ENCODE data around the gene SARS2. TPM values are rescaled to one million over a fixed set of nuclear protein-coding genes. Genes with fewer than 3 reads are reported as not detected.
A peak's percentile ranks its signal among the peaks of the same experiment; 100 is the strongest.
"Not testable (repeated sequence)": the region's sequence is repeated elsewhere in the genome, so short reads cannot be mapped to it uniquely, and the experiment has no call there.

SARS2 gene
- total RNA-seq, 2 experiments from 2014 or later = 33.4 to 37.9 TPM

DNA sequence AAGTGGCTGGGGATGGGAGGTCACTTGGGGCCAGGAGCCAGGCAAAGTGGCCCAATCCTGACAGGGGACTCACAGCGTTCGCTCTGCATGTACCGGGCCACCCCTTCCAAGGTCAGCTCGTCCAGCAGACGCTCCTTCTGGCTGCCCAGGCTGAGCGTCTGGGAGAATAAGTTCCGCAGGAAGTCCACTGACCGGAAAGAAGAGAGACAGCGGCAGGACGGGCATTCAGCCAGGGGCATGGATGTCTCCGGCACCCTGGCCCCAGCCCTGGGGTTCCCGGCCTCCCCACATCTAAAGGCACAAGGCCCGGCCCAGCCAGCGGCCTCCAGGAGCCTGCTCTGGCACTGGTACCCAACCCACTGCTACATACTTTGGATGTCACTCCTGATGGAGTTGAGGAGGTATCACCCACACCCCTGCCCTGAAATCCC lies 37.2 kb downstream of the SARS2 start:
- Mint-ChIP-seq H3K36me3 (ENCODE audit: low read depth) (peaks cover 5% of the 10 kb centered on the region), H3K4me3 (no peak overlapping the region), H3K9me3 (no peaks in the 10 kb centered on the region), H3K27ac (peak overlapping the region; percentile 5), H3K27me3 (no peaks in the 10 kb centered on the region), H3K4me1 (peaks cover 10% of the 10 kb centered on the region)
- no peak for DNase-seq
- CTCF ChIA-PET = interaction anchor here (0.8 to 1.1 kb wide), 3 partner anchors 12 to 37 kb away, joined by 3 to 5 read pairs (median 3); partner anchors contain the start of genes MRPS12 and SARS2
- POLR2A ChIA-PET = no interaction called here

DNA sequence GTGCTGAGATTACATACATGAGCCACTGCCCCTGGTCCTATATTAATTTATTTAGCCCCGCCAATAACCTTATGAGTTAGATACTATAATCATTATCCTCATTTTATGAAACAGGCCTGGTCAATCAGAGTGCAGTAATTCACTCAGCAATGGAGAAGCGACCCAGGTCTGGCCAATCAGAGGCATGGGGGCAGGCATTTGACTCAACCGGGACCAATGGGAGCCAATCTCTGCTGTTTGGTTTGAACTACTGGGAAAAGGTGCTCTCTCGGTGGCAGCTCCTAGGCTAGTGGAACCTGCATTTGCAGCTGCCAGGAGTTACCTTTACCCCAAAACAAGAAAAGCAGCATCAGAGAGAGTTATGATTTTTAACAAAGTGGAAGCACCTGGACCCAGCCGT lies 37.7 kb downstream of the SARS2 start:
- Mint-ChIP-seq H3K4me3 (no peak overlapping the region), H3K36me3 (ENCODE audit: low read depth) (peaks cover 6% of the 10 kb centered on the region), H3K27me3 (no peaks in the 10 kb centered on the region), H3K4me1 (peaks cover 5% of the 10 kb centered on the region), H3K27ac (no peak overlapping the region), H3K9me3 (no peaks in the 10 kb centered on the region)
- POLR2A ChIA-PET = no interaction called here
- DNase-seq = no peak
- CTCF ChIA-PET = interaction anchor here (1.1 kb wide), 2 partner anchors 11 to 37 kb away, joined by 3 read pairs; partner anchors contain the start of genes MRPS12 and SARS2

- H3K4me1 Mint-ChIP-seq = peaks cover 1% of the 10 kb centered on the region
- CTCF ChIA-PET = interaction anchor here (0.6 to 0.8 kb wide), 2 partner anchors 16 to 22 kb away, joined by 4 to 5 read pairs; no protein-coding TSS in a partner anchor
- H3K27ac Mint-ChIP-seq = no peak overlapping the region
- POLR2A ChIA-PET = no interaction called here
- H3K27me3 Mint-ChIP-seq = no peaks in the 10 kb centered on the region
- no peak overlapping the region for H3K4me3 Mint-ChIP-seq
- no peaks in the 10 kb centered on the region for H3K9me3 Mint-ChIP-seq
- peaks cover 6% of the 10 kb centered on the region for H3K36me3 Mint-ChIP-seq (ENCODE audit: low read depth)
- DNase-seq = no peak
Measured at GRCh38 chr19:38891771-38892170, 38.8 kb downstream of the SARS2 start.

- Mint-ChIP-seq H3K36me3 (ENCODE audit: low read depth) (peaks cover 6% of the 10 kb centered on the region), H3K27ac (no peak overlapping the region), H3K4me1 (peaks cover 1% of the 10 kb centered on the region), H3K27me3 (no peaks in the 10 kb centered on the region), H3K9me3 (no peaks in the 10 kb centered on the region), H3K4me3 (no peak overlapping the region)
- CTCF ChIA-PET = interaction anchor here (0.6 to 1.6 kb wide), 2 partner anchors 11 to 12 kb away, joined by 3 to 7 read pairs; partner anchors contain the start of gene RINL
- DNase-seq = no peak
- POLR2A ChIA-PET = no interaction called here
Measured at GRCh38 chr19:38890686-38891085, 39.9 kb downstream of the SARS2 start.

- CTCF ChIA-PET = interaction anchor here (1.6 kb wide), 1 partner anchor 11 kb away, joined by 7 read pairs; the partner anchor contains the start of gene RINL
- no peak overlapping the region for H3K27ac Mint-ChIP-seq
- H3K4me1 Mint-ChIP-seq = peaks cover 1% of the 10 kb centered on the region
- H3K9me3 Mint-ChIP-seq = no peaks in the 10 kb centered on the region
- POLR2A ChIA-PET = interaction anchor here (0.6 kb wide), 1 partner anchor 14 kb away, joined by 3 read pairs; no protein-coding TSS in a partner anchor
- no peak for DNase-seq
- no peak overlapping the region for H3K4me3 Mint-ChIP-seq
- H3K27me3 Mint-ChIP-seq = no peaks in the 10 kb centered on the region
- H3K36me3 Mint-ChIP-seq (ENCODE audit: low read depth) = peaks cover 6% of the 10 kb centered on the region
Measured at GRCh38 chr19:38889803-38890202, 40.8 kb downstream of the SARS2 start.

DNA sequence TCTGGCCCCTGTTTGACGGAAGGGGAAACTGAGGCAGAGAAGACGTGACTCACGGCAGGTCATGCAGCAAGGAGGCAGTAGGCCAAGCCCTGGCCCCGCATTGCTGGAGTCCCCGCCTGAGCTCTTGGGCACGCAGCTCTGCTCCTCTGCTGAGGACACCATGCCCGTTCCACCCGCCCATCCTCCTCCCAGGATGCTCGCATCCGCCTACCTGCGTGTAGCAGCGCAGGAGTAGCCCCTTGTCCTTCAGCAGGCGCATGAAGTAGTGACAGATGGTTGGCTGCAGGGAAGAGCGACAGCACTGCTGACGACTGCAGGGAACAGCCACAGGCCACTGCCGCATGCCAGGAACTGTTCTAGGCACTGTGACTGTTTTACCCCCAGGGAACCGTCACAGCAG lies 41.7 kb downstream of the SARS2 start:
- DNase-seq = no peak
- H3K27ac Mint-ChIP-seq = no peak overlapping the region
- ChIA-PET POLR2A (no interaction called here), CTCF (interaction anchor here (1.4 to 1.6 kb wide), 2 partner anchors 26 to 40 kb away, joined by 3 to 4 read pairs; no protein-coding TSS in a partner anchor)
- no peak overlapping the region for H3K4me3 Mint-ChIP-seq
- H3K36me3 Mint-ChIP-seq (ENCODE audit: low read depth) = peaks cover 6% of the 10 kb centered on the region
- no peaks in the 10 kb centered on the region for H3K9me3 Mint-ChIP-seq
- H3K4me1 Mint-ChIP-seq = peaks cover 1% of the 10 kb centered on the region
- no peaks in the 10 kb centered on the region for H3K27me3 Mint-ChIP-seq

DNA sequence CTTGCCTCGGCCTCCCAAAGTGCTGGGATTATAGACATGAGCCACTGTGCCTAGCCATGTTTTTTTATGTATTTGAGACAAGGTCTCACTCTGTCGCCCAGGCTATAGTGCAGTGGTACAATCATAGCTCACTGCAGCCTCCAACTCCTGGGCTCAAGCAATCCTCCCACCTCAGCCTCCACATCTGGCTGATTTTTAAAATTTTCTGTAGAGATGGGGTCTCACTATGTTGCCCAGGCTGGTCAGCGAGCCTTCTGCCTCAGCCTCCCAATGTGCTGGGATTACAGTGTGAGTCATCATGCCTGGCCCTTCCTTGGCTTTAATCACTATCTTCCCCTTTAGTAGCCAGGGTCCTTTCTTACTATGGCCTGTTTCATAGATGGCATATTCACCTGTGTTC lies 45.9 kb downstream of the SARS2 start:
- H3K27ac Mint-ChIP-seq, H3K9me3 Mint-ChIP-seq, POLR2A ChIA-PET, H3K27me3 Mint-ChIP-seq, DNase-seq, H3K4me3 Mint-ChIP-seq, H3K4me1 Mint-ChIP-seq: not testable (repeated sequence)
- CTCF ChIA-PET = interaction anchor here (0.9 kb wide), 1 partner anchor 115 kb away, joined by 3 read pairs; no protein-coding TSS in a partner anchor
- peaks cover 13% of the 10 kb centered on the region for H3K36me3 Mint-ChIP-seq (ENCODE audit: low read depth)

DNA sequence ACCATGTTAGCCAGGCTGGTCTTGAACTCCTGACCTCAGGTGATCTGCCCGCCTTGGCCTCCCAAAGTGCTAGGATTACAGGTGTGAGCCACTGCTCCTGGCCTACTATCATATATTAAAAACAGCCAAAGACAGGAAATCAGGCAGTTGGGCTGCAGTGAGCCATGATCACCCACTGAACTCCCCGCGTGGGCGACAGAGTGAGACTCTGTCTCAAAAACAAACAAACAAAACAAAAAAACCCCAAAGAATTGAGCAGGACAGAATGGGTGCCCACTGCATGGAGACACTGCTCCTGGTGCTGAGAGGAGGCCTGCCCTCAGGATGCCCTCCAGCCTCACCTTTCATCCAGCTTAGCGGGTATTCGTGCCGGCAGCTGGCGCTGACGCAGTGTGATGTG lies 47.3 kb downstream of the SARS2 start:
- Mint-ChIP-seq H3K36me3 (ENCODE audit: low read depth) (peaks cover 10% of the 10 kb centered on the region), H3K27me3 (no peaks in the 10 kb centered on the region), H3K9me3 (no peaks in the 10 kb centered on the region), H3K4me3 (no peak overlapping the region), H3K27ac (no peak overlapping the region), H3K4me1 (peaks cover 16% of the 10 kb centered on the region)
- ChIA-PET CTCF (interaction anchor here (0.7 to 0.8 kb wide), 2 partner anchors 16 to 18 kb away, joined by 3 read pairs; partner anchors contain the start of genes NFKBIB and SIRT2), POLR2A (no interaction called here)
- DNase-seq = no peak

DNA sequence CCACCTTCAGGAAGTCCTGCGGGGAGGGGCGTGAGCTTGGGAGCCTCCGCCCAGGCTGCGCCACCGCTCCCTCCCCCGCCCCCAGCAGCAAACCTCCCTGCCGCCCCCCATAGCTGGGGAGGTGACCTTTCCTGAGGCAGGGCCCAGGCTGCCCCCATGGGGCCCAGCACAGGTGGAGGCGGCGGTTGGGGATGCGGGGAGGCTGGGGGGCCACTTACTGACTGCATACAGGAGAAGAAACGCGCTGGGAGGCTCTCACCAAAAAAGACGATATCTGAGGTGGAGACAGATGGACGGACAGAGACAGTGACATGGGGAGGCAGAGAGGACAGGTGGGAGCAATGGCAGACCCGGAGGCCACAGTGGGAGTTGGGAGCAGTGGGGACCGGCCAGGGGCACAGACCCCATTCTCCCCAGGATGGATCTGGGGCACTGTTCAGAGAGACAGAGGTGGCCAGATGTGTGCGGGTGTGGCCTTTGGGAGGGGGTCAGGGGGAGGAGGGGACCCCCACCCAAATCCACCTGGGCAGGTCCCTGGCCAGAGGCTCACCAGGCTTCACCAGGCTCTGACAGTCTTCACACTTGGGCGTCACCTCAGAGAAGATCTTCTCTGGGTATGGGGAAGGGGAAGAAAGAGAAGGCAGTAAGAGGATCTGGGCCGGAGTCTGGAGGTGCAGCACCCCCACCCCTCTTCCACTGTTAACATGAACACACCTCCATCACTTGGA lies 49.5 kb downstream of the SARS2 start:
- no peak overlapping the region for H3K4me3 Mint-ChIP-seq
- peaks cover 15% of the 10 kb centered on the region for H3K36me3 Mint-ChIP-seq (ENCODE audit: low read depth)
- POLR2A ChIA-PET = no interaction called here
- DNase-seq = no peak
- no peaks in the 10 kb centered on the region for H3K9me3 Mint-ChIP-seq
- peak overlapping the region; percentile 75 for H3K27ac Mint-ChIP-seq
- CTCF ChIA-PET = interaction anchor here (0.6 to 6.0 kb wide), 4 partner anchors 11 to 386 kb away, joined by 3 to 28 read pairs (median 3); no protein-coding TSS in a partner anchor
- H3K4me1 Mint-ChIP-seq = peaks cover 35% of the 10 kb centered on the region
- no peaks in the 10 kb centered on the region for H3K27me3 Mint-ChIP-seq

GRCh38 chr19:38880076-38880881 lies 50.3 kb downstream of the SARS2 start:
- CTCF ChIA-PET = interaction anchor here (0.6 to 6.0 kb wide), 6 partner anchors 7 to 478 kb away, joined by 3 to 30 read pairs (median 5); partner anchors contain the start of gene FAM98C
- H3K4me3 Mint-ChIP-seq = peak overlapping the region; percentile 32
- H3K4me1 Mint-ChIP-seq = peaks cover 38% of the 10 kb centered on the region
- no peaks in the 10 kb centered on the region for H3K27me3 Mint-ChIP-seq
- no peaks in the 10 kb centered on the region for H3K9me3 Mint-ChIP-seq
- peaks cover 16% of the 10 kb centered on the region for H3K36me3 Mint-ChIP-seq (ENCODE audit: low read depth)
- DNase-seq = no peak
- H3K27ac Mint-ChIP-seq = peak overlapping the region; percentile 85
- POLR2A ChIA-PET = no interaction called here

DNA sequence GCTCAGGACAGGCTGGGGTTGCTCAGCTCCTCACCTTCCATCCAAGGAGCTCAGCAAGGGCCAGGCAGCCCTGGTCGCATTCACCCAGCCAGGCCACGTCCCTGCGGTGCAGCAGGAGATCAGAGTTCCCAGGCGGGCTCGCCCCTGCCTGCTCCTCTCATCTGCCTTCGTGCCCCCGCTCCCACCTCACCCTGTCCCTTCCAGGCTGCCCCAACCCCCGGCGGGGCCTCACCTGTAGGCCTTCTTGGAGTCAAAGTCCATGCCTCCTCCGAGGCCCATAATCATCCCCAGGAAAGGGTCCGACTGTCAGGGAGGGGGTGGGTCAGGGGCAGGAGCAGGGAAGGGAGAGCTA lies 51.2 kb downstream of the SARS2 start:
- Mint-ChIP-seq H3K27me3 (no peaks in the 10 kb centered on the region), H3K4me3 (peak overlapping the region; percentile 94), H3K9me3 (no peaks in the 10 kb centered on the region), H3K27ac (peak overlapping the region; percentile 98), H3K36me3 (ENCODE audit: low read depth) (peaks cover 16% of the 10 kb centered on the region), H3K4me1 (peaks cover 38% of the 10 kb centered on the region)
- ChIA-PET CTCF (interaction anchor here (0.5 to 6.0 kb wide), 9 partner anchors 8 to 477 kb away, joined by 3 to 30 read pairs (median 5); partner anchors contain the start of genes FAM98C, MRPS12 and SARS2), POLR2A (no interaction called here)
- no peak for DNase-seq

- no peaks in the 10 kb centered on the region for H3K27me3 Mint-ChIP-seq
- ChIA-PET POLR2A (no interaction called here), CTCF (interaction anchor here (0.5 to 6.0 kb wide), 12 partner anchors 8 to 476 kb away, joined by 3 to 30 read pairs (median 5); partner anchors contain the start of genes FAM98C, MRPS12 and SARS2)
- H3K36me3 Mint-ChIP-seq (ENCODE audit: low read depth) = peaks cover 16% of the 10 kb centered on the region
- H3K9me3 Mint-ChIP-seq = no peaks in the 10 kb centered on the region
- H3K4me3 Mint-ChIP-seq = peak overlapping the region; percentile 94
- peaks cover 38% of the 10 kb centered on the region for H3K4me1 Mint-ChIP-seq
- no peak for DNase-seq
- peak overlapping the region; percentile 98 for H3K27ac Mint-ChIP-seq
Measured at GRCh38 chr19:38878575-38879399, 51.8 kb downstream of the SARS2 start.

Data from activated CD4-positive, alpha-beta T cell treated with anti-CD3 and anti-CD28 coated beads, Interleukin-2, amount 10 ng/mL, durations not matched to agents 7 days and 5 days (primary cell).